ENCODE results near the gene FOXG1. TPM values are rescaled to one million over a fixed set of nuclear protein-coding genes. Genes with fewer than 3 reads are reported as not detected.

Gene FOXG1
- total RNA-seq, 4 donors from 2014 or later, result 0.11 to 0.13 TPM; not detected in 2

- 10 to 11% methylated on average over 24 to 53 of the region's 77 CpGs for WGBS, 2 donors
- Histone ChIP-seq H3K36me3 (no peaks in the 10 kb centered on the region), H3K27me3 (peaks cover 65% of the 10 kb centered on the region), H3K9me3 (no peaks in the 10 kb centered on the region), H3K4me3 (replicated peaks in 1 of 3) (peak overlapping the region in 1 of 3 donors; percentile 4), H3K4me1 (peaks cover 12 to 14% of the 10 kb centered on the region in 2 donors), H3K27ac (no peak overlapping the region)
- DNase-seq, result no peak
- TF ChIP-seq POLR2A (IDR thresholded peaks at IDR 0.05), result no peak
- TF ChIP-seq, protein P1, sequence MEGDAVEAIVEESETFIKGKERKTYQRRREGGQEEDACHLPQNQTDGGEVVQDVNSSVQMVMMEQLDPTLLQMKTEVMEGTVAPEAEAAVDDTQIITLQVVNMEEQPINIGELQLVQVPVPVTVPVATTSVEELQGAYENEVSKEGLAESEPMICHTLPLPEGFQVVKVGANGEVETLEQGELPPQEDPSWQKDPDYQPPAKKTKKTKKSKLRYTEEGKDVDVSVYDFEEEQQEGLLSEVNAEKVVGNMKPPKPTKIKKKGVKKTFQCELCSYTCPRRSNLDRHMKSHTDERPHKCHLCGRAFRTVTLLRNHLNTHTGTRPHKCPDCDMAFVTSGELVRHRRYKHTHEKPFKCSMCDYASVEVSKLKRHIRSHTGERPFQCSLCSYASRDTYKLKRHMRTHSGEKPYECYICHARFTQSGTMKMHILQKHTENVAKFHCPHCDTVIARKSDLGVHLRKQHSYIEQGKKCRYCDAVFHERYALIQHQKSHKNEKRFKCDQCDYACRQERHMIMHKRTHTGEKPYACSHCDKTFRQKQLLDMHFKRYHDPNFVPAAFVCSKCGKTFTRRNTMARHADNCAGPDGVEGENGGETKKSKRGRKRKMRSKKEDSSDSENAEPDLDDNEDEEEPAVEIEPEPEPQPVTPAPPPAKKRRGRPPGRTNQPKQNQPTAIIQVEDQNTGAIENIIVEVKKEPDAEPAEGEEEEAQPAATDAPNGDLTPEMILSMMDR (IDR thresholded peaks at IDR 0.05), result no peak
- intact Hi-C loops (cut with DNase I), result no loop called here
Measured at GRCh38 chr14:28767853-28768741, 1.5 kb downstream of the FOXG1 start.

- peaks cover 12 to 14% of the 10 kb centered on the region in 2 donors for H3K4me1 ChIP-seq
- no peaks in the 10 kb centered on the region for H3K36me3 ChIP-seq
- intact Hi-C loops (cut with DNase I), result no loop called here
- DNase-seq, result no peak
- H3K27me3 ChIP-seq, result peaks cover 67% of the 10 kb centered on the region
- H3K9me3 ChIP-seq, result no peaks in the 10 kb centered on the region
- H3K4me3 ChIP-seq (replicated peaks in 1 of 3), result no peak overlapping the region
- TF ChIP-seq POLR2A (IDR thresholded peaks at IDR 0.05), result no peak
- TF ChIP-seq, protein P1 (IDR thresholded peaks at IDR 0.05), result no peak
- WGBS, 2 donors, result 38 to 40% methylated on average over 4 of the region's 4 CpGs
- H3K27ac ChIP-seq, result no peak overlapping the region
Measured at GRCh38 chr14:28769276-28769880, 2.8 kb downstream of the FOXG1 start.

DNA sequence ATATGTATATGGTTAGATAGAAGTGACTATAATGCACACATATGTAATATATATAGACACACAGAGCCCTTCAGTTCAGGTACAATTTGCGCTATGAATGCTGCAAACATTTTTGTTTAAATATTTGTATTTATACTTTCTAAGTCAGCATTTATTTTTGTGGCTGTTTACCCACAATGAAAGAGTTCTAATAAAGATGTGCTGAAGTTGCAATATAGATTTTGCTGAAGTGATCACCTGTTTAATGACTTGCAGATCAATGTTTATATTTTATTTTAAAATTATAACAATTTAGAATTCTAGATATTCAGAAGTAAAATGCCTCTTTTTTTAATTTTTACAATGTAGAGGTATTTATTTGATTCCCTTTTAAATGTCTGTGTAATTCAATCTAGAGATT, 3.5 kb downstream of the FOXG1 start:
- Histone ChIP-seq H3K27ac (no peak overlapping the region), H3K4me1 (peaks cover 12 to 14% of the 10 kb centered on the region in 2 donors), H3K4me3 (replicated peaks in 1 of 3) (no peak overlapping the region), H3K9me3 (no peaks in the 10 kb centered on the region), H3K27me3 (peaks cover 66% of the 10 kb centered on the region), H3K36me3 (no peaks in the 10 kb centered on the region)
- WGBS, 2 donors, result 46 to 54% methylated on average over 1 of the region's 1 CpG
- TF ChIP-seq POLR2A (IDR thresholded peaks at IDR 0.05), result no peak
- TF ChIP-seq, protein P1 (IDR thresholded peaks at IDR 0.05), result no peak
- DNase-seq, result no peak
- intact Hi-C loops (cut with DNase I), result no loop called here

DNA sequence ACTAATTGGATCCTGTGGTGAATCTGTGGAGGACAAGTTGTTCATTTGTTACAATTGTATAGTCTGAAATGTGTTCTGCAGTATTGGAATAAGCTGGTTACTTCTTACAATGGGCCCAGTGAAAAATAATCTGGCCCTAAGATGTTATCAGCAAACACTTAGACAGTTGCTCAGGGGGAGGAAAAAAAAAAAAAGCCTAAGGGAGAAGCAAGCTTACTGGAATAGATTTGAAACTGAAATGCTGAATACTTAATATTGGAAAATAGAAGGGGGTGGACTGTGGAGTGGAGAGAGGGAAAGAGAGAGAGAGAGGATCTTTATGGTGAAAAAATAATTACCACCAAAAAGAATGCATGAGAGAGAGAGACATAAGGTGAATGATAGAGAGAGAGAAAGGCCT, 4.0 kb downstream of the FOXG1 start:
- Histone ChIP-seq H3K27ac (no peak overlapping the region), H3K9me3 (no peaks in the 10 kb centered on the region), H3K36me3 (no peaks in the 10 kb centered on the region), H3K4me3 (replicated peaks in 1 of 3) (no peak overlapping the region), H3K27me3 (peaks cover 64% of the 10 kb centered on the region), H3K4me1 (peaks cover 9 to 12% of the 10 kb centered on the region in 2 donors)
- DNase-seq, result no peak
- intact Hi-C loops (cut with DNase I), result no loop called here
- TF ChIP-seq POLR2A (IDR thresholded peaks at IDR 0.05), result no peak
- TF ChIP-seq, protein P1 (IDR thresholded peaks at IDR 0.05), result no peak

DNA sequence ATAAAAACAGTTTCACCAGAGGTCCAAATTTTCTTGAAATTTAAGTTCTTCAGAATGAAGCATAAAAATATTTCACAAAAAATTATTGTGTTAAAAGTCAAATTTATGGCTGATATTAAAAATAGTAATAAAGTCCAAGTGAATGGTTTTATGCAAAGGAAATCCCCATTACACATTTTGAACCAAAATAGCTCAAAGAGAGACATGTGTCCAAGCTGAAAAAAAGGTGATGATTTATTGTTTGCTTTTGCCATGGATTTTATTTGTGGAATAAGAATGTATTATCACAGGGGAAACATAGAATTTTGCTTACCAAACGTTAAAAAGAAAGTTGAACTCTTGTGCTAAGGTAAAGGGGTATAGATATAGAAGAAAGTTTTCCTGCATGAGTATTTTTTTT, 4.6 kb downstream of the FOXG1 start:
- H3K9me3 ChIP-seq, result no peaks in the 10 kb centered on the region
- DNase-seq, result no peak
- H3K4me3 ChIP-seq (replicated peaks in 1 of 3), result no peak overlapping the region
- WGBS, 2 donors, result 8 to 9% methylated on average over 1 of the region's 1 CpG
- no peak overlapping the region for H3K27ac ChIP-seq
- H3K27me3 ChIP-seq, result peaks cover 61% of the 10 kb centered on the region
- intact Hi-C loops (cut with DNase I), result no loop called here
- TF ChIP-seq, protein P1 (IDR thresholded peaks at IDR 0.05), result no peak
- no peak for TF ChIP-seq POLR2A (IDR thresholded peaks at IDR 0.05)
- H3K36me3 ChIP-seq, result no peaks in the 10 kb centered on the region
- peaks cover 4 to 7% of the 10 kb centered on the region in 2 donors for H3K4me1 ChIP-seq

All from thyroid gland (tissue), 4 donors.